Tibial nerve (tissue), 4 donors: ENCODE results near the gene CALCOCO1. TPM values are rescaled to one million over a fixed set of nuclear protein-coding genes. Genes with fewer than 3 reads are reported as not detected.

Experiments
- DNase-seq, 2 donors: peaks; one replicate each; pipeline ENCODE4 v3.0.0-alpha.2; 2019; ENCODE audit warnings: low spot score in 2 of 2
- H3K27ac ChIP-seq, 4 donors: fragments of 200-600 bp; sonication (generic) in 3 of 4; one replicate each; pipeline ENCODE4 v1.5.1; 2017 to 2019; ENCODE audit warnings: mild to moderate bottlenecking in 1 of 4
- H3K27me3 ChIP-seq, 2 donors: fragments of 200-600 bp; sonication (generic) in 1 of 2; one replicate each; pipeline versions ENCODE4 v1.5.1 to v1.6.0; 2017 to 2019
- H3K36me3 ChIP-seq, 3 donors: fragments of 200-600 bp; sonication (generic); one replicate each; pipeline ENCODE4 v1.5.1; 2018 to 2019
- H3K4me1 ChIP-seq, 4 donors: fragments of 200-600 bp; sonication (generic) in 3 of 4; one replicate each; pipeline ENCODE4 v1.5.1; 2017 to 2019
- H3K4me3 ChIP-seq, 4 donors: fragments of 200-600 bp; sonication (generic) in 3 of 4; one replicate each; pipeline ENCODE4 v1.5.1; 2017 to 2019; ENCODE audit warnings: mild to moderate bottlenecking in 1 of 4, moderate library complexity in 1 of 4
- H3K9me3 ChIP-seq, 4 donors: fragments of 200-600 bp; sonication (generic) in 3 of 4; one replicate each; pipeline ENCODE4 v1.5.1; 2017 to 2019
- CTCF ChIP-seq, 5 experiments: fragments of 200-600 bp in 3 of 5; fragments of 450-650 bp in 2 of 5; sonication (generic) in 3 of 5; IDR thresholded peaks; one replicate each; pipeline ENCODE4 v1.5.1; 2016 to 2019; ENCODE audit warnings: antibody characterized with exemption in 5 of 5, mild to moderate bottlenecking in 3 of 5, moderate library complexity in 2 of 5
- EP300 ChIP-seq, 2 donors: sonication (generic); formaldehyde crosslinking; IDR thresholded peaks; one replicate each; pipeline ENCODE4 v1.6.1; 2017; ENCODE audit warnings: antibody characterized with exemption in 2 of 2, mild to moderate bottlenecking in 1 of 2
- POLR2A ChIP-seq, 2 donors: fragments of 450-650 bp; IDR thresholded peaks; one replicate each; pipeline ENCODE4 v1.6.1; 2017; ENCODE audit warnings: antibody characterized with exemption in 2 of 2, mild to moderate bottlenecking in 2 of 2, moderate library complexity in 2 of 2
- WGBS, 2 donors: methylation state at CpG; one replicate each; pipeline ENCODE4 v1.1.5; 2018; 5-methylcytosine and 5-hydroxymethylcytosine counted together
- total RNA-seq, 4 donors: library from RNA; depleted of rRNA; stranded (reverse); fragments of >200 nt; gene quantifications; one replicate each; pipeline ENCODE4 v1.1.0, GENCODE V29; 2016

CALCOCO1 gene
- total RNA-seq, 4 donors from 2014 or later = 226 to 383 (median 285) TPM

GRCh38 chr12:53759261-53759660 is 32.0 kb upstream of the CALCOCO1 start:
- H3K27me3 ChIP-seq = peaks cover 0 to 82% of the 10 kb centered on the region in 2 donors
- DNase-seq = no peak

DNA sequence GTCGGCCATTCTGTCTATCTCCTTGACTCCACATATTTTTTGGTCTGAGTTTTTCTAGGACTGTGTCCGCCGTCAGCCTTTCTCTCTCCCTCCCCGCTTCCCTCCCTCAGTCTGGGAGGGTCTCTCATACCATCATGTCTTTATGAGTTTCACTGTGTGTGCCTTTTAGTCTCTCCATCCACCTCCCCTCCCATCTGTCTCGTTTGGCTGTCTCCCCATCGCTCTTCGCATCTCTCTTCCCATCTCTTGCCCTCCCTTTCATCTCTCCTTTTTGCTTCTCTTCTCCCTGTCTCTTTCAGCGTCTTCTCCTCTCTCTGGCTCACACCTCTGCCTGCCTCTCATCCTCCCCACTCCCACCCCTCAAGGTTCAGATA is 31.5 kb upstream of the CALCOCO1 start:
- no peak overlapping the region for H3K27ac ChIP-seq
- H3K4me1 ChIP-seq = peaks cover 0 to 10% (median 0%) of the 10 kb centered on the region in 4 donors
- WGBS, 2 donors = 36 to 40% methylated on average over 8 of the region's 8 CpGs
- no peaks in the 10 kb centered on the region for H3K36me3 ChIP-seq
- H3K9me3 ChIP-seq = no peaks in the 10 kb centered on the region
- TF ChIP-seq EP300 (IDR thresholded peaks at IDR 0.05) (no peak), POLR2A (IDR thresholded peaks at IDR 0.05) (no peak), CTCF (IDR thresholded peaks at IDR 0.05) (no peak)
- no peak for DNase-seq
- H3K4me3 ChIP-seq = no peak overlapping the region
- H3K27me3 ChIP-seq = peaks cover 0 to 82% of the 10 kb centered on the region in 2 donors

More at GRCh38 chr12:53759261-53759660, 32.0 kb upstream of the CALCOCO1 start:
- H3K27ac ChIP-seq = no peak overlapping the region
- no peak overlapping the region for H3K4me3 ChIP-seq
- H3K9me3 ChIP-seq = no peaks in the 10 kb centered on the region
- WGBS, 2 donors = 64 to 78% methylated on average over 2 of the region's 2 CpGs
- peaks cover 0 to 10% (median 0%) of the 10 kb centered on the region in 4 donors for H3K4me1 ChIP-seq
- H3K36me3 ChIP-seq = no peaks in the 10 kb centered on the region
- TF ChIP-seq EP300 (IDR thresholded peaks at IDR 0.05) (no peak), CTCF (IDR thresholded peaks at IDR 0.05) (no peak), POLR2A (IDR thresholded peaks at IDR 0.05) (no peak)

GRCh38 chr12:53758081-53758729 is 31.0 kb upstream of the CALCOCO1 start:
- WGBS, 2 donors = 53 to 56% methylated on average over 7 of the region's 7 CpGs
- Histone ChIP-seq H3K36me3 (no peaks in the 10 kb centered on the region), H3K27me3 (peaks cover 0 to 82% of the 10 kb centered on the region in 2 donors), H3K27ac (no peak overlapping the region), H3K9me3 (no peaks in the 10 kb centered on the region), H3K4me3 (no peak overlapping the region), H3K4me1 (peaks cover 0 to 10% (median 0%) of the 10 kb centered on the region in 4 donors)
- TF ChIP-seq POLR2A (IDR thresholded peaks at IDR 0.05) = no peak
- no peak for TF ChIP-seq CTCF (IDR thresholded peaks at IDR 0.05)
- TF ChIP-seq EP300 (IDR thresholded peaks at IDR 0.05) = no peak
- no peak for DNase-seq

DNA sequence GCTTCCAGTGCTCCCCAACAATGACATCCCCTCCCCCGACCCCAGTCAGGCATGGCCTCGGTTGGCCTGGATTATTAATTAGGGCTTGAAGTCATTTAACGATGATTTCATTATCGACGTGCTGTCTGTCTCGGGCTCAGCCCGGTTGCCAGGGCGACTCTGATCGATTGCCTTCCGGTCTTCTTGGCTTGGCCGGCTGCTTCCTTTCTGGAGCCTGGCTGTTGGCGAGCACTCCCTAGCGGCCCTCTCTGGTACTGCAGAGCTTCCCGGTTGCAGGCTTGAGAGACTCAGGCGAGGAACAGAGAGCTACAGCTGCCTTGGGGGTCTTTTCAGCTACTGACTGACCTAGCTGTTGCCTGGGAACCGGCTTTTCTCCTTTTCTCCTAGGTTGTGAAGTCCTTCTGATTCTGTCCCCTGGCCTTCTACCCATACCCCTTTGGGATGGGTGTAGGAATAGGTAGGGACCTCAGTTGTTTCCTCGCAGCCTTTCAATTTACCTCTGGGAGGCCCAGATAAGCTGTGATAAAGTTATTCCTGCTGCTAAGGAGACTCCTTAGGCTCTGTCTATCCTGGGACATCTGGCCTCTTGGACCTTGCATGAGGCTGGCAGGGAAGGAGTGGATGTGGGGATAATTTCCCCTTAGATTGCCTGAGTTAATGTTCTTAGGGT is 30.0 kb upstream of the CALCOCO1 start:
- H3K36me3 ChIP-seq = no peaks in the 10 kb centered on the region
- 7 to 8% methylated on average over 16 to 17 of the region's 17 CpGs for WGBS, 2 donors
- no peak overlapping the region for H3K27ac ChIP-seq
- DNase-seq = peak; percentile 63 to 74
- no peaks in the 10 kb centered on the region for H3K9me3 ChIP-seq
- H3K4me1 ChIP-seq = peaks cover 0 to 12% (median 0%) of the 10 kb centered on the region in 4 donors
- H3K4me3 ChIP-seq = no peak overlapping the region
- peaks cover 0 to 82% of the 10 kb centered on the region in 2 donors for H3K27me3 ChIP-seq
- TF ChIP-seq CTCF (IDR thresholded peaks at IDR 0.05) = peak; percentile 60 to 90 (median 81)
- TF ChIP-seq EP300 (IDR thresholded peaks at IDR 0.05) = no peak
